K562 (cell line): ENCODE data around the gene STMN3. TPM values are rescaled to one million over a fixed set of nuclear protein-coding genes. Genes with fewer than 3 reads are reported as not detected.
A peak's percentile ranks its signal among the peaks of the same experiment; 100 is the strongest.

ENCODE experiments used
- CHCHD3 ChIP-seq: fragments of 250-450 bp; sonication (Bioruptor Pico); IDR thresholded peaks from 2 replicates; pipeline ENCODE4 v2.1.2; 2022; ENCODE audit warnings: mild to moderate bottlenecking
- ESRRB ChIP-seq: fragments of 250-450 bp; sonication (Bioruptor Pico); IDR thresholded peaks from 2 replicates; pipeline ENCODE4 v1.5.0; 2020; ENCODE audit warnings: mild to moderate bottlenecking, moderate library complexity, borderline replicate concordance
- HINFP ChIP-seq: fragments of 450-650 bp; conservative IDR thresholded peaks from 2 replicates; pipeline ENCODE4 v1.6.1; 2016; ENCODE audit warnings: missing genetic modification characterization, low read depth, mild to moderate bottlenecking, control low read depth, missing compliant biosample characterization
- IRF2 ChIP-seq: sonication (generic); formaldehyde crosslinking; IDR thresholded peaks from 2 replicates; pipeline ENCODE4 v1.8.1; 2022; ENCODE audit warnings: mild to moderate bottlenecking, missing genetic modification reagents
- MED1 ChIP-seq: sonication (generic); formaldehyde crosslinking; IDR thresholded peaks from 2 replicates; pipeline ENCODE4 v1.8.1; 2023; ENCODE audit warnings: missing genetic modification reagents, borderline replicate concordance
- MEF2D ChIP-seq: conservative IDR thresholded peaks from 2 replicates; pipeline ENCODE4 v1.6.1; 2016; ENCODE audit warnings: low read depth, missing genetic modification characterization, missing compliant biosample characterization
- MXD1 ChIP-seq: fragments of 250-450 bp; sonication (Bioruptor Pico); IDR thresholded peaks from 2 replicates; pipeline ENCODE4 v1.8.0; 2021; ENCODE audit warnings: borderline replicate concordance, mild to moderate bottlenecking, moderate library complexity; ENCODE audit not compliant: poor library complexity, severe bottlenecking
- NEUROD1 ChIP-seq: fragments of 150-350 bp; IDR thresholded peaks from 2 replicates; pipeline ENCODE4 v1.6.1; 2014; ENCODE audit warnings: borderline replicate concordance, low read length, low read depth; ENCODE audit not compliant: partially characterized antibody
- NFE2L1 ChIP-seq: fragments of 450-650 bp; IDR thresholded peaks from 2 replicates; pipeline ENCODE4 v1.6.1; 2016; ENCODE audit warnings: missing genetic modification characterization, low read depth, mild to moderate bottlenecking, missing compliant biosample characterization, moderate library complexity, borderline replicate concordance
- NFIX ChIP-seq: fragments of 250-450 bp; sonication (Bioruptor Pico); IDR thresholded peaks from 2 replicates; pipeline ENCODE4 v1.4.0; 2020; ENCODE audit warnings: low read depth, mild to moderate bottlenecking, moderate library complexity
- NR2C1 ChIP-seq, 2 experiments: fragments of 450-650 bp; IDR thresholded peaks; 2 replicates each; pipeline ENCODE4 v1.6.1; 2017; ENCODE audit warnings: mild to moderate bottlenecking in 2 of 2, antibody characterized with exemption in 1 of 2, inconsistent platforms in 1 of 2, missing compliant biosample characterization in 1 of 2, missing genetic modification characterization in 1 of 2
- SAFB ChIP-seq: fragments of 200-400 bp; formaldehyde crosslinking; IDR thresholded peaks from 2 replicates; pipeline ENCODE4 v1.6.1; 2017; ENCODE audit warnings: low read depth, low read length, borderline replicate concordance
- SRF ChIP-seq, 2 experiments: fragments of 250-450, 450-650 bp in 1 of 2; sonication (Bioruptor Pico) in 1 of 2; sonication (generic) in 1 of 2; formaldehyde crosslinking; IDR thresholded peaks; 2 replicates each; pipeline versions ENCODE4 v1.5.0 to v1.5.1; 2020 to 2022; ENCODE audit warnings: mild to moderate bottlenecking in 1 of 2, missing genetic modification reagents in 1 of 2
- SUPT5H ChIP-seq: fragments of 450-650 bp; IDR thresholded peaks from 2 replicates; pipeline ENCODE4 v1.6.1; 2016
- TBP ChIP-seq: optimal IDR thresholded peaks from 2 replicates; pipeline ENCODE3; 2011; ENCODE audit warnings: low read depth, low read length, improper control_type of control experiment
- TEAD2 ChIP-seq: fragments of 450-650 bp; IDR thresholded peaks from 2 replicates; pipeline ENCODE4 v1.6.1; 2016; ENCODE audit warnings: missing genetic modification characterization, control low read depth, missing compliant biosample characterization
- TSC22D4 ChIP-seq: fragments of 450-650 bp; IDR thresholded peaks from 2 replicates; pipeline ENCODE4 v1.6.1; 2016; ENCODE audit warnings: missing genetic modification characterization, missing biosample characterization, control low read depth
- ZBTB33 ChIP-seq: sonication (generic); formaldehyde crosslinking; IDR thresholded peaks from 2 replicates; pipeline ENCODE4 v1.8.1; 2023; ENCODE audit warnings: mild to moderate bottlenecking, missing genetic modification reagents
- ZEB2 ChIP-seq: fragments of 450-650 bp; IDR thresholded peaks from 2 replicates; pipeline ENCODE4 v1.6.1; 2016
- ZNF3 ChIP-seq: fragments of 250-450 bp; sonication (Bioruptor Pico); IDR thresholded peaks from 2 replicates; pipeline ENCODE4 v1.5.0; 2021; ENCODE audit warnings: mild to moderate bottlenecking, moderate library complexity
- ZNF354B ChIP-seq: fragments of 250-450 bp; sonication (Bioruptor Pico); IDR thresholded peaks from 2 replicates; pipeline ENCODE4 v1.4.0; 2020
- polyA plus RNA-seq, 8 experiments: library from polyadenylated mRNA; depleted of rRNA in 4 of 8; stranded (reverse) in 5 of 8; unstranded in 3 of 8; fragments of >200 nt; fragmentation: Nextera tagmentation in 2 of 8; fragmentation: Illumina TruSeq in 1 of 8; extraction: Ambion mirVana in 2 of 8; extraction: Trizol in 1 of 8; gene quantifications; 2 replicates each; pipeline versions ENCODE4 v1.2.1 to v1.2.3, GENCODE V29; 2011 to 2014; ENCODE audit warnings: inconsistent platforms in 1 of 8, missing spikeins in 1 of 8
- total RNA-seq, 7 experiments: library from RNA; depleted of rRNA in 6 of 7; stranded (reverse); fragments of >200 nt in 6 of 7; fragmentation: Illumina TruSeq in 2 of 7; extraction: Trizol in 2 of 7; gene quantifications; 2 replicates each; pipeline versions ENCODE4 v1.2.1 to v1.2.3, GENCODE V29; 2011 to 2021; ENCODE audit warnings: low replicate concordance in 1 of 7
- TF ChIP-seq, protein P1 (sequence below): IDR thresholded peaks from 2 replicates; pipeline ENCODE4 v1.6.1; 2014; ENCODE audit warnings: antibody characterized with exemption

The STMN3 gene
- total and polyA plus RNA-seq, 9 of the 15 experiments (the other 6 are each of a cell fraction or from before 2014, with no cell fraction given) = 0.70 to 65.6 (median 29.4) TPM

- TF ChIP-seq NFE2L1 (tag) (no peak), CHCHD3 (CRISPR knock-in tag) (no peak), ZNF354B (CRISPR knock-in tag) (no peak), ESRRB (CRISPR knock-in tag) (no peak), HINFP (no peak), TBP (no peak), IRF2 (CRISPR knock-in tag) (no peak), SRF (CRISPR knock-in tag; IDR thresholded peaks at IDR 0.05) (peak in 1 of 2 experiments; percentile 86; a peak in 2 of 4 replicates), ZBTB33 (CRISPR knock-in tag) (peak; percentile 58; the same call in 1 of the 2 replicates), MXD1 (CRISPR knock-in tag) (no peak), ZNF3 (CRISPR knock-in tag) (no peak), SAFB (no peak), NFIX (CRISPR knock-in tag) (no peak), SUPT5H (peak; percentile 59; the same call in 1 of the 2 replicates), ZEB2 (no peak), NR2C1 (IDR thresholded peaks at IDR 0.05) (no peak), NR2C1 (tag; IDR thresholded peaks at IDR 0.05) (no peak), TSC22D4 (tag) (no peak), MED1 (no peak), TEAD2 (tag) (no peak), NEUROD1 (peak; percentile 16), MEF2D (tag) (no peak)
- TF ChIP-seq, protein P1, sequence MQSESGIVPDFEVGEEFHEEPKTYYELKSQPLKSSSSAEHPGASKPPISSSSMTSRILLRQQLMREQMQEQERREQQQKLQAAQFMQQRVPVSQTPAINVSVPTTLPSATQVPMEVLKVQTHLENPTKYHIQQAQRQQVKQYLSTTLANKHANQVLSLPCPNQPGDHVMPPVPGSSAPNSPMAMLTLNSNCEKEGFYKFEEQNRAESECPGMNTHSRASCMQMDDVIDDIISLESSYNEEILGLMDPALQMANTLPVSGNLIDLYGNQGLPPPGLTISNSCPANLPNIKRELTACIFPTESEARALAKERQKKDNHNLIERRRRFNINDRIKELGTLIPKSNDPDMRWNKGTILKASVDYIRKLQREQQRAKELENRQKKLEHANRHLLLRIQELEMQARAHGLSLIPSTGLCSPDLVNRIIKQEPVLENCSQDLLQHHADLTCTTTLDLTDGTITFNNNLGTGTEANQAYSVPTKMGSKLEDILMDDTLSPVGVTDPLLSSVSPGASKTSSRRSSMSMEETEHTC = no peak
These were observed at the start of gene STMN3 (continued) for GRCh38 chr20:63653041-63653973.
